AG04449 (cell line): ENCODE results near the gene ZDHHC3.

Experiments used
- CTCF ChIA-PET: fragments of 350-600 bp; formaldehyde crosslinking; extraction: SDS; loops from one replicate; lab custom pipeline; 2021; ENCODE audit warnings: antibody characterized with exemption; lab: Yijun Ruan, JAX
- POLR2A ChIA-PET: fragments of 400-600, 350-600 bp; formaldehyde crosslinking; extraction: SDS; loops from one replicate; lab custom pipeline; 2020; ENCODE audit warnings: antibody characterized with exemption, inconsistent platforms; lab: Yijun Ruan, JAX
- DNase-seq: peaks from one replicate; pipeline ENCODE4 v3.0.0-alpha.2; 2010; ENCODE audit warnings: low read depth, low spot score
- H3K4me3 ChIP-seq: 2 replicates; pipeline ENCODE4 v1.5.1; 2011; ENCODE audit warnings: low read depth, mild to moderate bottlenecking, control low read depth, low read length
- TF ChIP-seq, protein P1 (sequence below): IDR thresholded peaks from one replicate; pipeline ENCODE4 v1.5.1; 2011; ENCODE audit warnings: mild to moderate bottlenecking, moderate library complexity, low read length, control low read depth, inconsistent platforms; ENCODE audit not compliant: insufficient read depth; ENCODE audit errors: missing control alignments

Gene ZDHHC3

DNA sequence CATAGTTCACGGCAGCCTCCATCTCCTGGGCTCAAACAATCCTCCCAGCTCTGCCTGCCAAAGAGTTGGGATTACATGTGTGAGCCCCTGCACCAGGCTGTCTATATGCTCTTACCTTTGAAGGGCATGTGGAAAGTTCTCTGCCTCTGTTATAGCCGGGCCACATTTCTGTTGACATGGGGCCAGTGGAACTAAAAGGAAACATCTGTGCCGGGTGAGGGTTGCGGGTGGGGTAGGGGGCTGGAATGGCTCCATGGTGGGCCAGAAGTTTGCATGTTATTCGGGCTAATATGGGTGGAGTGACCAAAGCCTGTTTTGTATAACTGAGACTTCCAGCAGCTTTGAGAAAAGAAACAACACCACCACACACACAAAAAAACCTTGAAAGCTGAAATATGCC is 41.8 kb upstream of the ZDHHC3 start:
- TF ChIP-seq, protein P1, sequence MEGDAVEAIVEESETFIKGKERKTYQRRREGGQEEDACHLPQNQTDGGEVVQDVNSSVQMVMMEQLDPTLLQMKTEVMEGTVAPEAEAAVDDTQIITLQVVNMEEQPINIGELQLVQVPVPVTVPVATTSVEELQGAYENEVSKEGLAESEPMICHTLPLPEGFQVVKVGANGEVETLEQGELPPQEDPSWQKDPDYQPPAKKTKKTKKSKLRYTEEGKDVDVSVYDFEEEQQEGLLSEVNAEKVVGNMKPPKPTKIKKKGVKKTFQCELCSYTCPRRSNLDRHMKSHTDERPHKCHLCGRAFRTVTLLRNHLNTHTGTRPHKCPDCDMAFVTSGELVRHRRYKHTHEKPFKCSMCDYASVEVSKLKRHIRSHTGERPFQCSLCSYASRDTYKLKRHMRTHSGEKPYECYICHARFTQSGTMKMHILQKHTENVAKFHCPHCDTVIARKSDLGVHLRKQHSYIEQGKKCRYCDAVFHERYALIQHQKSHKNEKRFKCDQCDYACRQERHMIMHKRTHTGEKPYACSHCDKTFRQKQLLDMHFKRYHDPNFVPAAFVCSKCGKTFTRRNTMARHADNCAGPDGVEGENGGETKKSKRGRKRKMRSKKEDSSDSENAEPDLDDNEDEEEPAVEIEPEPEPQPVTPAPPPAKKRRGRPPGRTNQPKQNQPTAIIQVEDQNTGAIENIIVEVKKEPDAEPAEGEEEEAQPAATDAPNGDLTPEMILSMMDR, result no peak
- DNase-seq, result no peak
- CTCF ChIA-PET, result interaction anchor here (1.1 kb wide), 1 partner anchor 17 kb away, joined by 3 read pairs; no protein-coding TSS in a partner anchor
- H3K4me3 ChIP-seq, result no peak overlapping the region
- POLR2A ChIA-PET, result no interaction called here

DNA sequence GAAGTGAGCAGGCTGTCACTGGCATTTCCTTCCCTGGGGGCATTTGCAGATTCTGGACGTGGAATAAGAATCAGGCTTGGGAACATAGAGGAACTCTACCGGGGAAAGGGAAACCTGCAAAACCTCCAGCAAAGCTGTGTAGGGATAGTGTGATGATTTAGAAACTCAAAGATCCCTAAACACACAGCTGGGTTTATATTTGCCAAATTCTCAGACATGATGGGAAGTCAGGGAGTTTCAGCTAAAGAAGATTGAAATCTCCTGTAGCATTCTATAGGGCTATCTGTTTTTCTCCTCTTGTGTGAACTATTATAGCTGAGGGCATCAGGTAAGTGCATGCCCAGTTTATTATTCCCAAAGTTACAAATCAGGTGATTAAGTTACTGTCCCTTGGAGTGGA is 40.9 kb upstream of the ZDHHC3 start:
- DNase-seq, result no peak
- ChIA-PET POLR2A (no interaction called here), CTCF (interaction anchor here (1.1 kb wide), 1 partner anchor 18 kb away, joined by 3 read pairs; no protein-coding TSS in a partner anchor)
- no peak overlapping the region for H3K4me3 ChIP-seq
- TF ChIP-seq, protein P1, result no peak

DNA sequence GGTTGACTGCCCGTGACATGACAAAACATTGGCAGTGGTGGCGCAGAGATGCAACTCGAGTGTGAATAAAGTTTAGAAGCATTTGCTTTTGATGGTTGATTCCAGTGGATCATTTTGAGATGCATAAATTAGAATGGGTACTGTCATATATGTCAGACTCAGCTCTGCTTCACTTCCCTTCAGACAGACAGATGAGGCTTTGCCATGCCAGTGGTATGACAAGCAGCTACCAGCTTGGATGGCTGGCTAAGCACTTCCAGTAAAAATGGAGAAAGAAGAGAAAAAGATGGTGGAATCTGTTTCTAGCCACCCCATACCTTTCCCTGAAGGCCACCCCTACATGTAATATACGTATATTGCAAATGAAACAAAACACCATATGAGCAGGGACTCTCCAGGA is 36.6 kb upstream of the ZDHHC3 start:
- H3K4me3 ChIP-seq, result no peak overlapping the region
- no peak for DNase-seq
- POLR2A ChIA-PET, result interaction anchor here (0.6 to 1.9 kb wide), 3 partner anchors 10 to 37 kb away, joined by 3 to 7 read pairs (median 6); partner anchors contain the start of genes EXOSC7 and ZDHHC3
- CTCF ChIA-PET, result interaction anchor here (0.7 to 3.8 kb wide), 7 partner anchors 24 to 498 kb away, joined by 3 to 23 read pairs (median 3); no protein-coding TSS in a partner anchor
- TF ChIP-seq, protein P1, result no peak

DNA sequence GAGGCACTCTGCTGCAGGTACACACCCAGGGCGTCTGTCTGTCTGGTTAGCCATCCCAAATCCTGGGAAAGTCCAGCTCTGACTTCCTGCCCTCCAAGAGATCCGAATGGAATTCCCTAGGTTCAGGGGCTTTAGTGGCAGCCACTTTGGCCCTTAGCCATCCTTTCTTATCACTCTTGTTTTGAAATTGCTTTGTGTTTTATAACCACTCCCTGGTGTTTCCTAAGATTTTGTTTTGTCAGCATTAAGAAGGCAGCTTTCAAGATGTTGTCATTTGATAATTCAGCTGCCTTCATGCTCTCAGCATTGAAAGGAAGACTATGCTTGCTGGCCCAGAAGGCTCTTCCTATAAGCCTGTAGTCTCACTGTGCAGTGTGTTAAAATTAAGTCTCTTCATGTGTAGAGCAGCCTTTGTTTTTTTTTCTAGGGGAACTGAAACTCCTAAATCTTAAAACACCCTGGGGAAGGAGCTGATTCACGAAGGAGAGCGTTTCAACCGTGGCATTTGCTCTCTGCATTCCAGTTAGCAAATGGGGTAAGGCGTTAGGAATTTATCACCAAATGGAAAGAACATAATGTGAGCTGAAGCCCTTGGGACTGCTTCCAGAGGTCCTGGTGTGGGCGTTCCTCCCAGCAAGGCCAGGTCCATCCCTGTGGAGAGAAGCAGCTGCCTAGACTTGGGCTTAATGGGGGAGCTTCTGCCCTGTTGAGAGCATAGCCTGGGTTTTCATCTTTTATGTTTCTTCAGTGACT is 36.0 kb upstream of the ZDHHC3 start:
- ChIA-PET CTCF (interaction anchor here (0.7 to 3.8 kb wide), 7 partner anchors 21 to 499 kb away, joined by 3 to 23 read pairs (median 3); no protein-coding TSS in a partner anchor), POLR2A (interaction anchor here (0.6 to 1.9 kb wide), 6 partner anchors 11 to 656 kb away, joined by 3 to 7 read pairs (median 4); partner anchors contain the start of genes EXOSC7 and ZDHHC3)
- peak overlapping the region; percentile 34 for H3K4me3 ChIP-seq
- DNase-seq, result peak; percentile 79
- TF ChIP-seq, protein P1, result no peak

DNA sequence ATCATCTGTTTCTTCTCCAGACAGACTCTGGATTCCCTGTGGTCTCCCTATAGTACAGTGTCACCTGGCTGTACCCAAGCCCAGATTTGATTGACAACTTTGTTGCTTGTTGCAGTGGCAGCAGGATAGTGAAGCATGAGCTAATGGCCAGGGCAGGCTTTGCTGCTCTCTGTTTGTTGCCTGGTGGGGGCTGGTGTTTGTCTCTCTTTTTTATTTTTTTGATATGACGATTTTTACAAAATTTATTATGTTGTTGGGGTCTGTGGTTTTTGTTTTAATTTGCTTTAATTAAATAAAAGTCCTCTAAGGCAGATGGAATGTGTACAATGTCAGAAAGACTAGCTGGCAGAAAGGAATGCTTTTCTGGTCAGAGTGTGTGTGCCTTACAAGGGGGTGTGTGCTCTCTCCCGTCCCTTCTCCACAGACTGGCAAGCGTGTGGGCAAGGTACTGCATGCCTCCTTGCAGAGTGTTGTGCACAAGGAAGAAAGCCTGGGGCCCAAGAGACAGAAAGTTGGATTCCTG is 34.9 kb upstream of the ZDHHC3 start:
- no peak overlapping the region; the same call in 1 of the 2 replicates for H3K4me3 ChIP-seq
- TF ChIP-seq, protein P1, result no peak
- DNase-seq, result peak; percentile 90
- POLR2A ChIA-PET, result interaction anchor here (1.3 to 1.6 kb wide), 2 partner anchors 17 to 657 kb away, joined by 3 to 4 read pairs; no protein-coding TSS in a partner anchor
- CTCF ChIA-PET, result interaction anchor here (1.0 to 4.4 kb wide), 6 partner anchors 12 to 33 kb away, joined by 3 to 23 read pairs (median 4); no protein-coding TSS in a partner anchor

DNA sequence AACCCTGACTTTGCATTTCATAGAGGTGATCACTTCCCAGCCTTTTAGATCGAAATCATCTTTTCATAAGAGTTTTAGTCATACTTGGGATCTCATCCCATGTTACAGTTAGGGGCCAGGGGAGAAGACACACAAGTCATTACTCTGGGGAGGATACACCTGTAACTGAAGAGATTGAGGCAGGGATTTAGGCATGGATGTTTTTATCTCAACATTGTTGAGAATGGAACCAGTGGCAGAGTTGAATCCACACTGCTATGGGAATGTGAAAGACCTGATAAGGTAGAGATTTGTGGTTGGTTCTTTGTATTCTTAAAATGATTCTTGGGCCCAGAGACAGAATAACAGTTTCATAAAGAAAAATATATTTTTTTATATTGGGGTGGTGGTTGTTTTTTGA is 33.9 kb upstream of the ZDHHC3 start:
- no peak overlapping the region for H3K4me3 ChIP-seq
- ChIA-PET CTCF (interaction anchor here (1.6 to 4.4 kb wide), 2 partner anchors 17 to 26 kb away, joined by 4 to 17 read pairs; no protein-coding TSS in a partner anchor), POLR2A (no interaction called here)
- TF ChIP-seq, protein P1, result no peak
- DNase-seq, result no peak
